ENCODE measurements around the gene ZNF200.
"Not testable (repeated sequence)": the region's sequence is repeated elsewhere in the genome, so short reads cannot be mapped to it uniquely, and the experiment has no call there.

Gene ZNF200

GRCh38 chr16:3198334-3199072, 36.5 kb downstream of the ZNF200 start:
- no peak for TF ChIP-seq CTCF (IDR thresholded peaks at IDR 0.05; ENCODE audit: low read length, missing control alignments)
- no peak overlapping the region for H3K4me3 ChIP-seq (replicated peaks; ENCODE audit: low read depth, low read length)
- no peak for DNase-seq (ENCODE audit: low read depth)

- not testable (repeated sequence) for DNase-seq (ENCODE audit: low read depth); H3K4me3 ChIP-seq (replicated peaks; ENCODE audit: low read depth, low read length)
These were observed 37.1 kb downstream of the ZNF200 start for GRCh38 chr16:3197694-3198333.

GRCh38 chr16:3195975-3196374, 39.0 kb downstream of the ZNF200 start:
- no peak for TF ChIP-seq CTCF (IDR thresholded peaks at IDR 0.05; ENCODE audit: low read length, missing control alignments)
- H3K4me3 ChIP-seq (replicated peaks; ENCODE audit: low read depth, low read length) = no peak overlapping the region
- no peak for DNase-seq (ENCODE audit: low read depth)

- no peak for TF ChIP-seq CTCF (IDR thresholded peaks at IDR 0.05; ENCODE audit: low read length, missing control alignments)
- DNase-seq (ENCODE audit: low read depth) = no peak
- H3K4me3 ChIP-seq (replicated peaks; ENCODE audit: low read depth, low read length) = no peak overlapping the region
These were observed 40.2 kb downstream of the ZNF200 start for GRCh38 chr16:3194792-3195191.

GRCh38 chr16:3193221-3194212, 41.4 kb downstream of the ZNF200 start:
- H3K4me3 ChIP-seq (replicated peaks; ENCODE audit: low read depth, low read length) = no peak overlapping the region
- DNase-seq (ENCODE audit: low read depth) = no peak
- no peak for TF ChIP-seq CTCF (IDR thresholded peaks at IDR 0.05; ENCODE audit: low read length, missing control alignments)

GRCh38 chr16:3192476-3193019, 42.4 kb downstream of the ZNF200 start:
- no peak overlapping the region for H3K4me3 ChIP-seq (replicated peaks; ENCODE audit: low read depth, low read length)
- no peak for DNase-seq (ENCODE audit: low read depth)
- no peak for TF ChIP-seq CTCF (IDR thresholded peaks at IDR 0.05; ENCODE audit: low read length, missing control alignments)

- DNase-seq (ENCODE audit: low read depth) = no peak
- H3K4me3 ChIP-seq (replicated peaks; ENCODE audit: low read depth, low read length) = peak overlapping the region; percentile 23
- no peak for TF ChIP-seq CTCF (IDR thresholded peaks at IDR 0.05; ENCODE audit: low read length, missing control alignments)
These were observed 44.0 kb downstream of the ZNF200 start for GRCh38 chr16:3190949-3191353.

Measured in fibroblast of pulmonary artery (primary cell).